ENCODE data around the gene EHF.

GRCh38 chr11:34632105-34632791 lies 11.4 kb downstream of the EHF start:
- TF ChIP-seq CTCF (IDR thresholded peaks at IDR 0.05) (no peak), POLR2A (IDR thresholded peaks at IDR 0.05) (peak in 2 of 3 donors; percentile 79 to 84)

All from body of pancreas (tissue), 4 donors.